PC-9 (cell line): ENCODE results near the gene PRR15L. TPM values are rescaled to one million over a fixed set of nuclear protein-coding genes. Genes with fewer than 3 reads are reported as not detected.

Source experiments
- BruUV-seq: library from RNA; stranded (reverse); fragments of 400-500 nt; replicated peaks from 2 replicates; lab custom pipeline; 2021; lab: Mats Ljungman, UMichigan
- CTCF ChIA-PET: fragments of 300-600 bp; sonication (Branson Sonifier 250); formaldehyde crosslinking; loops from one replicate; lab custom pipeline; 2022; ENCODE audit warnings: antibody characterized with exemption; lab: Charles Lee
- POLR2A ChIA-PET: fragments of 300-600 bp; sonication (Branson Sonifier 250); formaldehyde crosslinking; loops from one replicate; lab custom pipeline; 2022; ENCODE audit warnings: antibody characterized with exemption; ENCODE audit not compliant: unreplicated experiment; lab: Charles Lee
- DNase-seq, 2 experiments: peaks; one replicate each; pipeline versions ENCODE4 v3.0.0 to v3.0.0-alpha.2; 2015 to 2022; ENCODE audit warnings: mixed read lengths in 1 of 2
- H2AFZ ChIP-seq: fragments of 200-600 bp; sonication (generic); 2 replicates; pipeline ENCODE4 v1.8.1; 2017; ENCODE audit warnings: antibody characterized with exemption
- H3F3A ChIP-seq: fragments of 200-600 bp; sonication (generic); 2 replicates; pipeline ENCODE4 v1.8.1; 2017; ENCODE audit warnings: antibody characterized with exemption, mild to moderate bottlenecking, low read depth; ENCODE audit not compliant: insufficient read depth
- H3K27ac ChIP-seq: fragments of 200-600 bp; sonication (generic); 2 replicates; pipeline ENCODE4 v1.6.1; 2016; ENCODE audit warnings: mixed run types
- H3K27me3 ChIP-seq: fragments of 200-600 bp; sonication (generic); 2 replicates; pipeline ENCODE4 v1.6.1; 2016; ENCODE audit warnings: low read depth, mixed run types; ENCODE audit not compliant: insufficient read depth
- H3K36me3 ChIP-seq: fragments of 200-600 bp; sonication (generic); 2 replicates; pipeline ENCODE4 v1.6.1; 2016; ENCODE audit warnings: low read depth, mixed run types
- H3K4me1 ChIP-seq: fragments of 200-600 bp; sonication (generic); replicated peaks from 2 replicates; pipeline ENCODE4 v1.6.1; 2016; ENCODE audit warnings: mixed run types; ENCODE audit not compliant: insufficient read depth
- H3K4me2 ChIP-seq: fragments of 200-600 bp; sonication (generic); 2 replicates; pipeline ENCODE4 v1.6.1; 2017; ENCODE audit warnings: mixed run types
- H3K4me3 ChIP-seq: fragments of 200-600 bp; sonication (generic); 2 replicates; pipeline ENCODE4 v1.6.1; 2016; ENCODE audit warnings: mixed run types
- H3K79me2 ChIP-seq: fragments of 200-600 bp; sonication (generic); 2 replicates; pipeline ENCODE4 v1.6.1; 2017; ENCODE audit warnings: low read depth, mixed run types
- H3K9me2 ChIP-seq: fragments of 200-600 bp; sonication (generic); 2 replicates; pipeline ENCODE4 v1.8.1; 2017; ENCODE audit warnings: mild to moderate bottlenecking; ENCODE audit not compliant: insufficient read depth
- H3K9me3 ChIP-seq: fragments of 200-600 bp; sonication (generic); 2 replicates; pipeline ENCODE4 v1.8.1; 2016; ENCODE audit warnings: low read depth; ENCODE audit not compliant: insufficient read depth
- H4K20me1 ChIP-seq: fragments of 200-600 bp; sonication (generic); 2 replicates; pipeline ENCODE4 v1.8.1; 2017; ENCODE audit not compliant: insufficient read depth
- EZH2 ChIP-seq: fragments of 200-600 bp; sonication (generic); IDR thresholded peaks from 2 replicates; pipeline ENCODE4 v1.8.0; 2017; ENCODE audit warnings: antibody characterized with exemption, low read depth
- intact Hi-C: fragments of 100-400 bp; cut with micrococcal nuclease; formaldehyde crosslinking; loops from one replicate; pipeline ENCODE4 v1.10.0; 2022; ENCODE audit not compliant: unreplicated experiment
- total RNA-seq: library from RNA; stranded (reverse); gene quantifications from 2 replicates; pipeline ENCODE4 v1.2.3, GENCODE V29; 2021
- TF ChIP-seq, protein P1 (sequence below): fragments of 200-600 bp; sonication (generic); conservative IDR thresholded peaks from 2 replicates; pipeline ENCODE4 v1.6.1; 2017; ENCODE audit warnings: mixed run types, antibody characterized with exemption, mild to moderate bottlenecking, moderate library complexity

PRR15L gene
- total RNA-seq, 1 experiment from 2014 or later, result 5.3 TPM

DNA sequence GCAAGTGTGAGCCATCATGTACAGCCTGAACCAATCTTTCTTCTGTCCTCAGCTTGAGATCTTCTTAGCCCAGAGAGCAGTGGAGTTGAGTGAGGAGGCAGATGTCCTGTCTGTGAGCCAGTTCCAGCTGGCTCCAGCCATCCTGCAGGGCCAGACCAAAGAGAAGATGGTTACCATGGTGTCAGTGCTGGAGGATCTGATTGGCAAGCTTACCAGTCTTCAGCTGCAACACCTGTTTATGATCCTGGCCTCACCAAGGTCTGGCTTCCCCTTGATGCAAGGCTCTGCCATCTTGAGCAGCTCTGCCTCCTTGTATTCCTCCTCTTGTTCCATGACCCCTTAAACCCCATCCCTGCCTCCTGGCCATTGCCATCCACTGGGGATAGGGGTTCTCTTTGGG is 22.9 kb upstream of the PRR15L start:
- Histone ChIP-seq H3K27me3 (no peaks in the 10 kb centered on the region), H3K36me3 (peaks cover 33% of the 10 kb centered on the region), H2AFZ (no peak overlapping the region), H3K79me2 (no peaks in the 10 kb centered on the region), H3K9me3 (no peaks in the 10 kb centered on the region), H4K20me1 (no peaks in the 10 kb centered on the region), H3K27ac (no peak overlapping the region), H3F3A (no peaks in the 10 kb centered on the region), H3K9me2 (no peaks in the 10 kb centered on the region), H3K4me2 (no peak overlapping the region), H3K4me1 (no peaks in the 10 kb centered on the region), H3K4me3 (no peak overlapping the region)
- TF ChIP-seq, protein P1, sequence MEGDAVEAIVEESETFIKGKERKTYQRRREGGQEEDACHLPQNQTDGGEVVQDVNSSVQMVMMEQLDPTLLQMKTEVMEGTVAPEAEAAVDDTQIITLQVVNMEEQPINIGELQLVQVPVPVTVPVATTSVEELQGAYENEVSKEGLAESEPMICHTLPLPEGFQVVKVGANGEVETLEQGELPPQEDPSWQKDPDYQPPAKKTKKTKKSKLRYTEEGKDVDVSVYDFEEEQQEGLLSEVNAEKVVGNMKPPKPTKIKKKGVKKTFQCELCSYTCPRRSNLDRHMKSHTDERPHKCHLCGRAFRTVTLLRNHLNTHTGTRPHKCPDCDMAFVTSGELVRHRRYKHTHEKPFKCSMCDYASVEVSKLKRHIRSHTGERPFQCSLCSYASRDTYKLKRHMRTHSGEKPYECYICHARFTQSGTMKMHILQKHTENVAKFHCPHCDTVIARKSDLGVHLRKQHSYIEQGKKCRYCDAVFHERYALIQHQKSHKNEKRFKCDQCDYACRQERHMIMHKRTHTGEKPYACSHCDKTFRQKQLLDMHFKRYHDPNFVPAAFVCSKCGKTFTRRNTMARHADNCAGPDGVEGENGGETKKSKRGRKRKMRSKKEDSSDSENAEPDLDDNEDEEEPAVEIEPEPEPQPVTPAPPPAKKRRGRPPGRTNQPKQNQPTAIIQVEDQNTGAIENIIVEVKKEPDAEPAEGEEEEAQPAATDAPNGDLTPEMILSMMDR, result no peak
- TF ChIP-seq EZH2, result no peak
- intact Hi-C loops, result no loop called here
- ChIA-PET CTCF (no interaction called here), POLR2A (interaction anchor here (0.7 kb wide), 1 partner anchor 69 kb away, joined by 3 read pairs; no protein-coding TSS in a partner anchor)
- BruUV-seq, result no TSS peak
- DNase-seq, result no peak

DNA sequence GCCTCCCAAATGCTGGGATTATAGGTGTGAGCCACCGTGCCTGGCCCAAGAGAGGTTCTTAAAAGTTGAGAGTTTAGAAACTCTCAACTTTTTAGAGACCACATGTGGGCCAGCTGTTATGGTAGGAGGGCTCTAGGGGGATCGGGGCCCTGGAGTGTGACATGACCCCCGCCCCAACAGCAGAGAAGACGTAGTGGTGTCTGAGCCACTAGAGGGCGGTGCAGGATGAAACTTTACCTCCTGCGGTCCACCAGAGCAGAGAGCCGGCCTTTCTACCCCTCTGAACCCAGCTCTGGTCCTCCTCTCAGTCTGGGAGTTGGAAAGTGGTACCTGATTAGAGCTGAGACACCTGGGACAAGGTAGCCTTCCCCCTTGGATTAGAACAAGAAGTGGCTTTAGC is 20.6 kb upstream of the PRR15L start:
- no peaks in the 10 kb centered on the region for H3K9me2 ChIP-seq
- no peak overlapping the region for H3K27ac ChIP-seq
- ChIA-PET POLR2A (interaction anchor here (0.7 kb wide), 2 partner anchors 37 to 202 kb away, joined by 4 to 18 read pairs; partner anchors contain the start of gene PNPO), CTCF (interaction anchor here (1.4 kb wide), 1 partner anchor 40 kb away, joined by 3 read pairs; no protein-coding TSS in a partner anchor)
- no peak overlapping the region for H2AFZ ChIP-seq
- peak in 1 of 2 experiments; percentile 32 for DNase-seq
- no TSS peak for BruUV-seq
- no peaks in the 10 kb centered on the region for H3K4me1 ChIP-seq
- no peaks in the 10 kb centered on the region for H3F3A ChIP-seq
- TF ChIP-seq EZH2, result no peak
- TF ChIP-seq, protein P1, result peak; percentile 87
- H3K27me3 ChIP-seq, result no peaks in the 10 kb centered on the region
- no peak overlapping the region for H3K4me3 ChIP-seq
- H3K79me2 ChIP-seq, result no peaks in the 10 kb centered on the region
- no peaks in the 10 kb centered on the region for H4K20me1 ChIP-seq
- intact Hi-C loops, result loop anchor here (1.0 kb wide), 1 partner anchor 40 kb away; no protein-coding TSS in a partner anchor
- H3K9me3 ChIP-seq, result no peaks in the 10 kb centered on the region
- peaks cover 37% of the 10 kb centered on the region for H3K36me3 ChIP-seq
- no peak overlapping the region for H3K4me2 ChIP-seq

DNA sequence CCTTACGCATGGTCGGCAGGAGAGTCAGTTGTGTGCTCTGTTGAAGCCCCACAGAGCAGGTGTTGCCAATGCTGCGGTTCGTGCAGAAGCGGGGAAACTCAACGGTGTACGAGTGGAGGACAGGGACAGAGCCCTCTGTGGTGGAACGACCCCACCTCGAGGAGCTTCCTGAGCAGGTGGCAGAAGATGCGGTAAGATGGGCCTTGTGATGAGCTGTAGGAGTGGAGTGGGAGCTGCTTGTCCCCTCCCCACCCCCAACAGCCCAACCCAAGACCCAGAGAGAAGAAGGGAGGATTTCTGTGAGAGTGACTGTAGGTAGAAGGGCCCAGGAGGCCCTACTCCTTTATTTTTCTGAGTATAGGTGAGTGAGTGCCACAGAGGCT is 18.1 kb upstream of the PRR15L start:
- Histone ChIP-seq H3K27ac (no peak overlapping the region), H4K20me1 (no peaks in the 10 kb centered on the region), H3K4me2 (no peak overlapping the region), H3K27me3 (no peaks in the 10 kb centered on the region), H2AFZ (no peak overlapping the region), H3F3A (no peaks in the 10 kb centered on the region), H3K4me1 (peaks cover 14% of the 10 kb centered on the region), H3K4me3 (no peak overlapping the region), H3K79me2 (peaks cover 20% of the 10 kb centered on the region), H3K9me2 (no peaks in the 10 kb centered on the region), H3K36me3 (peaks cover 28% of the 10 kb centered on the region; the same call in 1 of the 2 replicates), H3K9me3 (no peaks in the 10 kb centered on the region)
- TF ChIP-seq, protein P1, result no peak
- TF ChIP-seq EZH2, result no peak
- ChIA-PET POLR2A (interaction anchor here (0.5 kb wide), 1 partner anchor 1671 kb away, joined by 13 read pairs; no protein-coding TSS in a partner anchor), CTCF (no interaction called here)
- intact Hi-C loops, result no loop called here
- BruUV-seq, result no TSS peak
- DNase-seq, result no peak
